Natural killer cell (primary cell): ENCODE results near the gene TAF8. TPM values are rescaled to one million over a fixed set of nuclear protein-coding genes. Genes with fewer than 3 reads are reported as not detected.
A peak's percentile ranks its signal among the peaks of the same experiment; 100 is the strongest.
"Not testable (repeated sequence)": the region's sequence is repeated elsewhere in the genome, so short reads cannot be mapped to it uniquely, and the experiment has no call there.

ENCODE experiments used
- ATAC-seq, 3 donors: fragments of 150-1000 bp in 2 of 3; fragments of 200-7000 bp in 1 of 3; cut with Tn5 transposase; 1 replicate in 1 of 3; 2 replicates in 2 of 3; pipeline ENCODE4 v1.10.0; 2021; ENCODE audit warnings: mild to moderate bottlenecking in 2 of 3, moderate library complexity in 2 of 3
- DNase-seq, 2 donors: peaks; one replicate each; pipeline versions ENCODE4 v3.0.0 to v3.0.0-alpha.2; 2013 to 2021; ENCODE audit warnings: mixed read lengths in 1 of 2
- H3K27ac ChIP-seq: one replicate; pipeline ENCODE4 v1.5.1; 2013; ENCODE audit warnings: mild to moderate bottlenecking, low read length
- H3K27me3 ChIP-seq: one replicate; pipeline ENCODE4 v1.6.1; 2013; ENCODE audit warnings: low read length; ENCODE audit not compliant: control insufficient read depth, insufficient read depth
- H3K36me3 ChIP-seq: one replicate; pipeline ENCODE4 v1.6.1; 2013; ENCODE audit warnings: low read length; ENCODE audit not compliant: control insufficient read depth, insufficient read depth
- H3K4me1 ChIP-seq: one replicate; pipeline ENCODE4 v1.6.1; 2013; ENCODE audit warnings: low read length; ENCODE audit not compliant: control insufficient read depth, insufficient read depth
- H3K4me3 ChIP-seq: one replicate; pipeline ENCODE4 v1.5.1; 2013; ENCODE audit warnings: low read length
- H3K9me3 ChIP-seq: one replicate; pipeline ENCODE4 v1.6.1; 2013; ENCODE audit warnings: low read length; ENCODE audit not compliant: control insufficient read depth, insufficient read depth
- H3K27ac Mint-ChIP-seq, 2 donors: one replicate each; pipeline ENCODE4 v1.8.0; 2022; ENCODE audit warnings: mild to moderate bottlenecking in 2 of 2, mixed read lengths in 2 of 2, moderate library complexity in 1 of 2
- H3K27me3 Mint-ChIP-seq, 2 donors: one replicate each; pipeline ENCODE4 v1.8.0; 2022; ENCODE audit warnings: low read depth in 2 of 2, mixed read lengths in 2 of 2
- H3K36me3 Mint-ChIP-seq: one replicate; pipeline ENCODE4 v1.8.0; 2022; ENCODE audit warnings: mixed read lengths
- H3K4me1 Mint-ChIP-seq, 2 donors: one replicate each; pipeline ENCODE4 v1.8.0; 2022; ENCODE audit warnings: mixed read lengths in 2 of 2
- H3K4me3 Mint-ChIP-seq: one replicate; pipeline ENCODE4 v1.8.0; 2022; ENCODE audit warnings: mild to moderate bottlenecking, moderate library complexity, mixed read lengths
- H3K9me3 Mint-ChIP-seq, 2 donors: one replicate each; pipeline ENCODE4 v1.8.0; 2022; ENCODE audit warnings: mixed read lengths in 2 of 2
- WGBS: methylation state at CpG from one replicate; pipeline ENCODE4 v1.1.7; 2013; ENCODE audit warnings: missing lambda C conversion rate; ENCODE audit not compliant: insufficient coverage; 5-methylcytosine and 5-hydroxymethylcytosine counted together
- intact Hi-C: fragments of 100-400 bp; cut with micrococcal nuclease; formaldehyde crosslinking; loops from one replicate; pipeline ENCODE4 v1.14.2; 2022
- total RNA-seq, 4 donors: library from RNA; stranded (reverse); fragments of 120-200 nt in 1 of 4; gene quantifications; one replicate each; pipeline versions ENCODE4 v1.2.3 to v1.2.4, GENCODE V29; 2013 to 2022
- TF ChIP-seq, protein P1 (sequence below): fragments of 200-600 bp; IDR thresholded peaks from one replicate; pipeline ENCODE4 v1.8.0; 2022; ENCODE audit warnings: antibody characterized with exemption

Gene TAF8
- total RNA-seq, 3 donors from 2014 or later (not counting 1 experiment from before 2014, with no cell fraction given): 38.4 to 54.2 (median 47.5) TPM

DNA sequence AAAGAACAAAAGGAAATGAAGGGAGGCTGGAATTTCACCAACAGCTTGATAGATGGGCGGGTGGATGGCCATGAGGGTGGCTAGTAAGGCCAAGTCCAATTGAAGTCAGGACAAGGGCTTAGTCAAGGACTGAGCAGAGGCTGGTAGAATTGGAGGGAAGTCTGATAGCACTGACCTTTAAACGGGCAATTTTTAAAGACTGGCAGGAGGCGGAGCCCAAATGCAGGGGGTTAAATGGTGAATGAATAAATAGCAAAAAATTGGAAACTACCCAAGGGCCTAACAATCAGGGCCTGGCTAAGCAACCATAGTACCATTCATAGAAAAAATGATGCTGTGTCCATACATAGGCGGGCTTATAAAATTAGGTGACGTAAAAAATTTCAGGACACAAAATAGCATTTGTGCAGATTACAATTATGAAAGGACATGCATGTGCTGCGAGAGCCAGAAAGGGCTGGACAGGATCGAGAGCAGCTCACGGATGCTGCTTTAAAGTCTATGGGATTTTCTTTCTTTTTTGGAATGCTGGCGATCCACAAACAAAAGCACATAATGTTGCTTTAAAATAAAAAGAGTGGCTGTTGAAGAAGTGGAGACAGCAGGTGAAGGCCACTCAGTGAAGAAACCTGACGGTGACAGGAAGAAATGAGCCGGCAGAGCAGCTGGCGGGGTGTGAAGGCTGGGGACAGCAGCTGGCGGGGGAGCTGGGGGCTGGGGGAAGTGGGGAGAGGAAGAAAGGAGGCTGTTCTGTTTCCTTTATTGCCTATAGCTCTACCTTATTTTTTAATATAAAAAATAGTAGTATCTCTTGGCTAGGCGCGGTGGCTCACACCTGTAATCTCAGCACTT, 42.8 kb upstream of the TAF8 start:
- no peaks in the 10 kb centered on the region for H3K9me3 Mint-ChIP-seq
- H3K27me3 Mint-ChIP-seq: no peaks in the 10 kb centered on the region
- TF ChIP-seq, protein P1, sequence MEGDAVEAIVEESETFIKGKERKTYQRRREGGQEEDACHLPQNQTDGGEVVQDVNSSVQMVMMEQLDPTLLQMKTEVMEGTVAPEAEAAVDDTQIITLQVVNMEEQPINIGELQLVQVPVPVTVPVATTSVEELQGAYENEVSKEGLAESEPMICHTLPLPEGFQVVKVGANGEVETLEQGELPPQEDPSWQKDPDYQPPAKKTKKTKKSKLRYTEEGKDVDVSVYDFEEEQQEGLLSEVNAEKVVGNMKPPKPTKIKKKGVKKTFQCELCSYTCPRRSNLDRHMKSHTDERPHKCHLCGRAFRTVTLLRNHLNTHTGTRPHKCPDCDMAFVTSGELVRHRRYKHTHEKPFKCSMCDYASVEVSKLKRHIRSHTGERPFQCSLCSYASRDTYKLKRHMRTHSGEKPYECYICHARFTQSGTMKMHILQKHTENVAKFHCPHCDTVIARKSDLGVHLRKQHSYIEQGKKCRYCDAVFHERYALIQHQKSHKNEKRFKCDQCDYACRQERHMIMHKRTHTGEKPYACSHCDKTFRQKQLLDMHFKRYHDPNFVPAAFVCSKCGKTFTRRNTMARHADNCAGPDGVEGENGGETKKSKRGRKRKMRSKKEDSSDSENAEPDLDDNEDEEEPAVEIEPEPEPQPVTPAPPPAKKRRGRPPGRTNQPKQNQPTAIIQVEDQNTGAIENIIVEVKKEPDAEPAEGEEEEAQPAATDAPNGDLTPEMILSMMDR: no peak
- Histone ChIP-seq H3K27me3 (no peaks in the 10 kb centered on the region), H3K9me3 (no peaks in the 10 kb centered on the region), H3K27ac (no peak overlapping the region), H3K4me1 (peaks cover 68% of the 10 kb centered on the region), H3K36me3 (peaks cover 19% of the 10 kb centered on the region), H3K4me3 (no peak overlapping the region)
- H3K4me1 Mint-ChIP-seq: peaks cover 60 to 61% of the 10 kb centered on the region in 2 donors
- ATAC-seq: peak; percentile 87 to 89 (median 88)
- peak overlapping the region; percentile 89 to 91 for H3K27ac Mint-ChIP-seq
- peak overlapping the region; percentile 89 for H3K4me3 Mint-ChIP-seq
- DNase-seq: peak in 1 of 2 donors; percentile 57
- intact Hi-C loops: no loop called here
- H3K36me3 Mint-ChIP-seq: no peaks in the 10 kb centered on the region
- 41% methylated on average over 14 of the region's 15 CpGs for WGBS

DNA sequence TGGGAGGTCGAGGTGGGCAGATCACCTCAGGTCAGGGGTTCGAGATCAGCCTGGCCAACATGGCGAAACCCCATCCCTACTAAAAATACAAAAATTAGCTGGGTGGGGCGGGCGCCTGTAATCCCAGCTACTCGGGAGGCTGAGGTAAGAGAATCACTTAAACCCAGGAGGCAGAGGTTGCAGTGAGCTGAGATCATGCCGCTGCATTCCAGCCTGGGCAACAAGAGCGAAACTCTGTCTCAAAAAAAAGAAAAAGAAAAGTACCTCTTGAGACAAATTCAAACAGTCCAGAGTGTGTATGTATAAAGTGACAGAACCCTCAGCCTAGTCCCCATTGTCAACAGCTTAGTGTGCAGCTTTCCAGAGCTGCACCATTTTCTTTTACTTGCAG, 42.2 kb upstream of the TAF8 start:
- peak overlapping the region; percentile 89 to 91 for H3K27ac Mint-ChIP-seq
- H3K36me3 Mint-ChIP-seq, H3K9me3 ChIP-seq, ATAC-seq, H3K27ac ChIP-seq, intact Hi-C loops, H3K4me3 ChIP-seq, H3K27me3 Mint-ChIP-seq, H3K27me3 ChIP-seq, H3K9me3 Mint-ChIP-seq: not testable (repeated sequence)
- Histone ChIP-seq H3K36me3 (peaks cover 23% of the 10 kb centered on the region), H3K4me1 (peaks cover 71% of the 10 kb centered on the region)
- 70% methylated on average over 6 of the region's 8 CpGs for WGBS
- peaks cover 61 to 66% of the 10 kb centered on the region in 2 donors for H3K4me1 Mint-ChIP-seq
- peak in 1 of 2 donors; percentile 4 for DNase-seq
- peak overlapping the region; percentile 89 for H3K4me3 Mint-ChIP-seq

DNA sequence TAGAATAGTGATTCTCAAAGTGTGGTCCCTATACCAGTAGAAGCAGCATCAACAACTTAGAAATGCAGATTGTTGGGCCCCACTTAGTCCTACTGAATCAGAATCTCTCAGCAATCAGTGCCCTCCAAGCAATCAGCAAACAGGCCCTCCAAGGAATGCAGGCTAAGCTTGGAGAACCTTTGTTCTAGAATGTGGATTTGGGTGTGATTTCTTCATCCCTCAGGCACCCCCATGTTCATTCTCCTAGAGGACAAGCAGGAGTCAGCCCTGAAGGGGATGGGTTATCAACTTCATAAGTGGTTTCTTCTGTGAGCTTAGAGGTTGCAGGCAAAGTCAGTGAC, 40.5 kb upstream of the TAF8 start:
- H3K4me3 Mint-ChIP-seq: peak overlapping the region; percentile 37
- no peaks in the 10 kb centered on the region for H3K27me3 Mint-ChIP-seq
- intact Hi-C loops: loop anchor here (2.0 kb wide), 1 partner anchor 17 kb away; no protein-coding TSS in a partner anchor
- H3K27ac Mint-ChIP-seq: peak overlapping the region; percentile 89 to 91
- H3K4me1 Mint-ChIP-seq: peaks cover 62 to 80% of the 10 kb centered on the region in 2 donors
- Histone ChIP-seq H3K27me3 (no peaks in the 10 kb centered on the region), H3K4me3 (no peak overlapping the region), H3K36me3 (peaks cover 23% of the 10 kb centered on the region), H3K9me3 (no peaks in the 10 kb centered on the region), H3K4me1 (peaks cover 70% of the 10 kb centered on the region), H3K27ac (peak overlapping the region; percentile 32)
- ATAC-seq: no peak
- H3K36me3 Mint-ChIP-seq: no peaks in the 10 kb centered on the region
- TF ChIP-seq, protein P1: no peak
- DNase-seq: no peak
- H3K9me3 Mint-ChIP-seq: no peaks in the 10 kb centered on the region

DNA sequence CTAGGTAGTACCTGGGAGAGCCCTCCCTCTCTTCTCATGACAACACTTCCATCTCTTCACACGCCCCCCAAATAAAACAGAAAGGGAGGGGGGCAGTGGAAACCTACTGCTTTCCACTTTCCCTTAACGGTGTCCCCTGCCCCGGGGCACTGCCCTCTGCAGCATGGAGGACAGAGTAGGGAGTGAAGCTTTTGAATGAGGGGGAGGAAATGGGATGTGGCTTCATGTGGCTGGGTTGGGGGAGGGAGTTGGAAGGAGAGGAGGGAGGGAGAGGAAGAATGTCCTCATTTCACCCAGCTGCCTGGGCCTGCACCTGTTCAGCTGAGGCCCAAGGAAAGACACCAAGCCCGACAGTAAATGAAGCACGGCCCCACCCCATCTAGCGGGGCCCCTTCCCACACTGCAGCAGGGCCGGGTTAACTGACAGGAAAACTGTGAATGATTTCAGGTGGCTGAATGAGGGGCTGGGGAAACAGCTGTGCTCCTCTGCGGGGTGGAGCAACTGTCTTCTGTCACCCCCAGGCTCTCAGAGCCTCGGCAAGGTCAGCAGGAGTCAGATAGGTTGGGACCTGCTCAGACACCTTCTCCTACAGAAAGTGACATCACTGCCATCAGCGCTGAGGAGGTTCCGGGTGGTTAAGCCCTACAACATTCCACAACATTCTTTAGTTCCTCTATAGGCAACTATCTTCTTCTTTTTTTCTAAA, 40.0 kb upstream of the TAF8 start:
- Mint-ChIP-seq H3K27me3 (no peaks in the 10 kb centered on the region), H3K9me3 (no peaks in the 10 kb centered on the region), H3K36me3 (no peaks in the 10 kb centered on the region), H3K27ac (peak overlapping the region; percentile 89 to 91), H3K4me3 (peak overlapping the region; percentile 47), H3K4me1 (peaks cover 62 to 80% of the 10 kb centered on the region in 2 donors)
- ATAC-seq (peak in 2 of 3 donors; percentile 39 to 53), DNase-seq (peak in 1 of 2 donors; percentile 43)
- Histone ChIP-seq H3K4me1 (peaks cover 67% of the 10 kb centered on the region), H3K4me3 (no peak overlapping the region), H3K27ac (peak overlapping the region; percentile 32), H3K9me3 (no peaks in the 10 kb centered on the region), H3K36me3 (peaks cover 22% of the 10 kb centered on the region), H3K27me3 (no peaks in the 10 kb centered on the region)
- intact Hi-C loops: loop anchor here (2.0 kb wide), 1 partner anchor 16 kb away; no protein-coding TSS in a partner anchor
- 4% methylated on average over 9 of the region's 11 CpGs for WGBS
- TF ChIP-seq, protein P1: no peak
